ENCODE data around the gene KMT2B.

Gene KMT2B

DNA sequence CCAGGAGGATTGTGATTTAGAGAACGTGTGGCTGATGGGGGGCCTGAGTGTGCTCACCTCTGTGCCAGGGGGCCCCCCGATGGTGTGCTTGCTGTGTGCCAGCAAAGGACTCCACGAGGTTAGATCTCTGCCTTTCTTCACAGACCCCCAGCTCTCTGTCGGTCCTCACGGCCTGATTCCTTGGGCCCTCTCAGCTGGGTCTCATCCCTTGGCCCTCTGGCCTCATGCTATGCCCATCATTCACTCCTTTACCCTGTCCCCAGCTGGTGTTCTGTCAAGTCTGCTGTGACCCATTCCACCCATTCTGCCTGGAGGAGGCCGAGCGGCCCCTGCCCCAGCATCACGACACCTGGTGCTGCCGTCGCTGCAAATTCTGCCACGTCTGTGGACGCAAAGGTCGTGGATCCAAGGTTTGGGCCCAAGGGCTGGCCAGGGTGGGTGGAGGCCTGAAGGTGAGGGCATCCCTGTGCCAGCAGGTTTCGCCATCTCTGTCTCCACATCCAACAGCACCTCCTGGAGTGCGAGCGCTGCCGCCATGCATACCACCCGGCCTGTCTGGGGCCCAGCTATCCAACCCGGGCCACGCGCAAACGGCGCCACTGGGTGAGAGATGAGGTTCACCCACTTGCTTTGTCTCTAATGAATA is 7.5 kb downstream of the KMT2B start:
- no peak for DNase-seq (ENCODE audit: low spot score)

DNA sequence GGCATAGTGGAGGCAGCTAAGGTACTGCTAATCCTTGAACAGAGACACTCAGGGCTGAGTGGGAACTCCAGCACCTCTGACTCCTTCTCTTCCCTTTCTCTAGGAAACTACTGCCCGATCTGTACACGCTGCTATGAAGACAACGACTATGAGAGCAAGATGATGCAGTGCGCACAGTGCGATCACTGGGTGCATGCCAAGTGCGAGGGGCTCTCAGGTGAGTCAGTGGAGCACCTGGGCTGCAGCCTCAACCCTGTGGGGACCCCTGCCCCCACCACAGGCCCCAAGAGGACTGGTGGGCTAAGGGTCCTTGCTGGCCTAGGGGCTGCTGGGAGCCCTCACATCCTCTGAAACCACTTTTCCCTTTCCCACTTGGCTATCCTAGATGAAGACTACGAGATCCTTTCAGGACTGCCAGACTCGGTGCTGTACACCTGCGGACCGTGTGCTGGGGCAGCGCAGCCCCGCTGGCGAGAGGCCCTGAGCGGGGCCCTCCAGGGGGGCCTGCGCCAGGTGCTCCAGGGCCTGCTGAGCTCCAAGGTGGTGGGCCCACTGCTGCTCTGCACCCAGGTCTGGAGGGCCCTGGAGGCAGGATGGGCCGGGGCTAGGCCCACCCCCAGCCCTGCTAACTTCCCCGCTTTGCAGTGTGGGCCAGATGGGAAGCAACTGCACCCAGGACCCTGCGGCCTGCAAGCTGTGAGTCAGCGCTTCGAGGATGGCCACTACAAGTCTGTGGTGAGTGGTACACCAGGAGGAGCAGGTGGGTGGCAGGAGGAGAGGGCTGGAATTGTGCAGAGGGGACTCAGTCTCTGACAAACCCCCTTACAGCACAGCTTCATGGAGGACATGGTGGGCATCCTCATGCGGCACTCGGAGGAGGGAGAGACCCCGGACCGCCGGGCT is 9.5 kb downstream of the KMT2B start:
- DNase-seq (ENCODE audit: low spot score), result no peak

DNA sequence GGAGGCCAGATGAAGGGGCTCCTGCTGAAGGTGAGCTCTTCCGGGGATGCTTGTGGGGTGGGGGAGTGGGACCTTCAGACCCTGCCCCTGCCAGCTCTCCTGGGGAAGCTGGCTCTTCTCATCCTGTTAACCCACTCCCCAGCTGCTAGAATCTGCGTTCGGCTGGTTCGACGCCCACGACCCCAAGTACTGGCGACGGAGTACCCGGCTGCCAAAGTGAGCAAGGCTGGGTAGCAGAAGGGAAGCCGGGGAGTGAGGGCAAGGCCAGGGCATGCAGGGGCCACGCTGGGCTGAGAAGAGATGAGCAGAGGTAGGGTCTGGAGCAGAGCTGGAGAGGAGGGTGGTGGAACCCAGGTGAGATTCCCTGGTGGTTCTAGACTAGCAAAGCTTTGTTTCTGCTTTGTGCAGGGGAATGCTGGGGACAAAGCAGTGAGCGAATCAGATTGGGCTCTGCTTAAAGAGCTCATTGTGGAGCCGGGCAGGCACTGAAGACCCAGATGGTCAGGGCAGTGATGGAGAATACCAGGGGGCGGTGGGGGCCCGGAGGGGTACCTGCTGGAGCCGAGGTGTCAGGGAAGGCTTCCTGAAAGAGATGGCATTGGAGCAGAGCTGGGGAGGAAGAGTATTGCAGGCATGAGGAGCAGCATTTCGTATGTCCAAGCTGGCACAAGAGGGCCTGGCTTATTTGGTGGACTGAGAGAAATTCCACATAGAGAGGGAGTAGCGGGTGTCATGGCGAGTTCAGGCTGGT is 10.3 kb downstream of the KMT2B start:
- no peak for DNase-seq (ENCODE audit: low spot score)

DNA sequence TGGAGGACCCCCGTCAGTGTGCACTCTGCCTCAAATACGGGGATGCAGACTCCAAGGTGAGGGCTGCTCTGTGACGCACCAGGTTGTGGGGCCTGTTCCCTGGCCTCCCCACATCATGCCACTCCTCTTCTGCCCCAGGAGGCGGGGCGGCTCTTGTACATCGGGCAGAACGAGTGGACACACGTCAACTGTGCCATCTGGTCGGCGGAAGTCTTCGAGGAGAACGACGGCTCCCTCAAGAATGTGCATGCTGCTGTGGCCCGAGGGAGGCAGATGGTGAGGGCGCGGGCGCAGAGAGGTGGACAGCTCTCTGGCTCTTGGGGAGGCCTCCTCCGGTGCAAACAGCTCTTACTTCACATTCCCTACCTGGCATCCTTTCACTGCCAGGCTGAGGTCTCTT is 11.2 kb downstream of the KMT2B start:
- no peak for DNase-seq (ENCODE audit: low spot score)

DNA sequence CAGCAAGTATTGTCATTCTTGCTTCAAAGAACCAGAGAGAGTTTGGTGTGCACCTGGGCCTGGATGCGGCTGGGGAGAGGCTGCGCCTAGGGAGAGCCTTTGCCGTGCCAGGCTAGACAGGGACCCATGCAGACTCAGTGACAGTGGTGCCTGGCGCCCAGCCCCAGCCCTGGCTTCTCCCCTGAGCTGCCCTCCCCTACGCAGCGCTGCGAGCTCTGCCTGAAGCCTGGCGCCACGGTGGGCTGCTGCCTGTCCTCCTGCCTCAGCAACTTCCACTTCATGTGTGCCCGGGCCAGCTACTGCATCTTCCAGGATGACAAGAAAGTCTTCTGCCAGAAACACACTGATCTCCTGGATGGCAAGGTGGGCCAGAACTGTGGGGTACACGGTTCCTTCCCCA is 12.0 kb downstream of the KMT2B start:
- DNase-seq (ENCODE audit: low spot score), result no peak

DNA sequence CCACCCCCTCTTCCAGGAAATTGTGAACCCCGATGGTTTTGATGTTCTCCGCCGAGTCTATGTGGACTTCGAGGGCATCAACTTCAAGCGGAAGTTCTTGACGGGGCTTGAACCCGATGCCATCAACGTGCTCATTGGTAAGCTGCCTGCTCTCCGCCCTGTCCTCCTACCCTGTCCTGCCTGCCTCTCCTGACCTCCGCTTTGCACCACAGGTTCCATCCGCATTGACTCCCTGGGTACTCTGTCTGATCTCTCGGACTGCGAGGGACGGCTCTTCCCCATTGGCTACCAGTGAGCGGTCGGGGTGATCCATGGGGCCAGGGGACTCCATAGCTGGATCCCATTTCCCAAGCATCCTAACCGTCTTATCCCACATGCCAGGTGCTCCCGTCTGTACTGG is 12.5 kb downstream of the KMT2B start:
- no peak for DNase-seq (ENCODE audit: low spot score)

DNA sequence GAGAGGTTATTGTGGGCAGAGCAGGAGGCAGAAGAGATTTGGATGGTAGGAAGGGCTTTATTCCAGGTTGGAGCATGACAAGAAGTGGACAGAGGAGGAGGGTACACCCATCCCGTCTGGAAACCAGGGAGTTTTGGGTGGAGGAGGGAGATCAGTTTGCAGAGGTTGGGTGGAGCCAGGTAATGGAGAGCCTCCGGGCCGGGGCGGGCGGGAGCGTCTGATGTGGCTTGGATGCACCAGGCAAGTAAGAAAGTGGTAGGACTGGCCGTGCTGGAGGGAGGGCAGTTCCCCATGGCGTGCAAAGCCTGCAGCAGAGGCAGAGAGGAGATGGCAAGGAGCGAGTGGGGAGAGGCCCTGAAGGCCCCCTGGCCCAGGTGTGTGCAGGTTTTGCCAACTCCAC is 13.6 kb downstream of the KMT2B start:
- DNase-seq (ENCODE audit: low spot score), result no peak

DNA sequence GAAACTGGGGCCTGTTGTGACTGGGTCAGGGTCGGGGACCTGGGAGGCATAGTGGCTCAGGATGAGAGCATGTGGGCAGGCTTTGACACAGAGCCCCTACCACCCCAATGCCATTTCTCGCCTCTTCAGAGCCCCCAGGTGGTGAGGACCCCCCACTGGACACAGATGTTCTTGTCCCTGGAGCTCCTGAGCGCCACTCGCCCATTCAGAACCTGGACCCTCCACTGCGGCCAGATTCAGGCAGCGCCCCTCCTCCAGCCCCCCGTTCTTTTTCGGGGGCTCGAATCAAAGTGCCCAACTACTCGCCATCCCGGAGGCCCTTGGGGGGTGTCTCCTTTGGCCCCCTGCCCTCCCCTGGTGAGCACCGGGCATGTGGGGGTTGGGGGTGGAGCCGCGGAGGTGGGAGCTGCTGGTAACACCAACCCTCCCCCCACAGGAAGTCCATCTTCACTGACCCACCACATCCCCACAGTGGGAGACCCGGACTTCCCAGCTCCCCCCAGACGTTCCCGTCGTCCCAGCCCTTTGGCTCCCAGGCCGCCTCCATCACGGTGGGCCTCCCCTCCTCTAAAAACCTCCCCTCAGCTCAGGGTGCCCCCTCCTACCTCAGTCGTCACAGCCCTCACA is 14.1 kb downstream of the KMT2B start:
- DNase-seq (ENCODE audit: low spot score), result no peak

DNA sequence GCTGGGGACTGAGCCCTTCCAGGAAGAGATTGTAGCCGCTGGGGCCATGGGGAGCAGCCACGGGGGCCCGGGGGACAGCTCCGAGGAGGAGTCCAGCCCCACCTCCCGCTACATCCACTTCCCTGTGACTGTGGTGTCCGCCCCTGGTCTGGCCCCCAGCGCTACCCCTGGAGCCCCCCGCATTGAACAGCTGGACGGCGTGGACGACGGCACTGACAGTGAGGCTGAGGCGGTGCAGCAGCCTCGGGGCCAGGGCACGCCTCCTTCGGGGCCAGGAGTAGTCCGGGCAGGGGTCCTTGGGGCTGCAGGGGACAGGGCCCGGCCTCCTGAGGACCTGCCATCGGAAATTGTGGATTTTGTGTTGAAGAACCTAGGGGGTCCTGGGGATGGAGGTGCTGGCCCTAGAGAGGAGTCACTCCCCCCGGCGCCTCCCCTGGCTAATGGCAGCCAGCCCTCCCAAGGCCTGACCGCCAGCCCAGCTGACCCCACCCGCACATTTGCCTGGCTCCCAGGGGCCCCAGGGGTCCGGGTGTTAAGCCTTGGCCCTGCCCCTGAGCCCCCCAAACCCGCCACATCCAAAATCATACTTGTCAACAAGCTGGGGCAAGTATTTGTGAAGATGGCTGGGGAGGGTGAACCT is 14.9 kb downstream of the KMT2B start:
- DNase-seq (ENCODE audit: low spot score), result no peak

DNA sequence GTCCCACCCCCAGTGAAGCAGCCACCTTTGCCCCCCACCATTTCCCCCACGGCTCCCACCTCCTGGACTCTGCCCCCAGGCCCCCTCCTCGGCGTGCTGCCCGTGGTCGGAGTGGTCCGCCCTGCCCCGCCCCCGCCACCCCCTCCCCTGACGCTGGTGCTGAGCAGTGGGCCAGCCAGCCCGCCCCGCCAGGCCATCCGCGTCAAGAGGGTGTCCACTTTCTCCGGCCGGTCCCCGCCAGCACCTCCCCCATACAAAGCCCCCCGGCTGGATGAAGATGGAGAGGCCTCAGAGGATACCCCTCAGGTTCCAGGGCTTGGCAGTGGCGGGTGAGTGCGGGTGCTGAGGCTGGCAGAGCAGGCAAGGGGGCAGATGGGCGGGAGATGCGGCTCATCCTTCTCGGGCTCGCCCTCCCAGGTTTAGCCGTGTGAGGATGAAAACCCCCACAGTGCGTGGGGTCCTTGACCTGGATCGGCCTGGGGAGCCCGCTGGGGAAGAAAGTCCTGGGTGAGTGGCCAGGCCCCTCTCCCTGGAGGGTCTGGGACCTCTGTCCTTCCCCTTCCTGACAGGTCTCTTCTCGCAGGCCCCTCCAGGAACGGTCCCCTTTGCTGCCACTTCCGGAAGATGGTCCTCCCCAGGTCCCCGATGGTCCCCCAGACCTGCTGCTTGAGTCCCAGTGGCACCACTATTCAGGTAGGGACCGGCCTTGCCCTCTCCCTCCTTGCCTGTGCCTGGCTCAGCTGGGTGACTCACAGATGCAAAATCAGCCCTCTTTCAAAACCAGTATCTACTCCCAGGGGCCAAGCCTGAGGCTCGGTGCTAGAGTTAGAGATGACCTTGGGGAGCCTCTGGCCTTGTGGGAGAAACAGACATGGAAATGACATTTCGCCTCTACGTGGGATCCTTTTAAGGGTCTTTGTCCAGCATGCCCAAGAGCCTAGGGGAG is 15.7 kb downstream of the KMT2B start:
- DNase-seq (ENCODE audit: low spot score), result no peak

DNA sequence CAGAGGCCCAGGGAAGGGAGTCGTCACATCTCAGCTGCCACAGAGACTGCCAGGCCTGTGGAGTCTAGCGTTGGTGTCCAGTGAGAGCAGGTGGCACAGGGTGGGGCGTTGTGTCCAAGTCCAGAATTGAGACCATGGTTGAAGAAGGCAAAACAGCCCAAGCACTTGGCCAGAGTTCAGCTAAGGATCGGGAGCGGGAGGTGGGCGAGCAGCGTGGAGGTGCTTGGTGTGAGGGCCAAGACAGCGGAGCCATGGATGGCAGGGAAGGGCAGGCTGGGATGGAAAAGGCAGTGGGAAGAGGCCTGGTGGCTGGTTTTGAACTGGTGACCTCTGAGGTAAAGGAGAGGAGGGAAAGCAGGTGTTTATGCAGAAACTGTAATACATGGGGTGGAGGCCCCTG is 16.5 kb downstream of the KMT2B start:
- DNase-seq (ENCODE audit: low spot score), result no peak

DNA sequence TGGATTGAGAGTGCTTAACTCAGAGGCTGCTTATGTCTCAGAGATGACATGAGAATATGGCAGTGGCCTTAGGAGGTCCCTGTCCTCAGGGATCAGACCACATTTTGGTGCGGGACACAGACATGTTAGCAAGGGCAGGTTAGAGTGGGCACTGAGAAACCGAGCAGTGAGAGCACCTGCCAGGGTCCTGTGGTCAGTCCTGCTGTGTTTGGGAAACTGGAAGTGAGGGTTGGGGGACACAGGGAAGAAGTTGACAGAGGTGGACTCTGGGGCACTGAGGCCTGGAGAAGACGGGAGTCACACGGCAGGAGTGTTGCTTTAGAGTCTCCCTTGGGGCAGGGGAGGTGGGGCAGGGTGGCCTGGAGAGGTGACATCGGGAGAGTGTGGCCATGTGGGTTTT is 17.1 kb downstream of the KMT2B start:
- no peak for DNase-seq (ENCODE audit: low spot score)

DNA sequence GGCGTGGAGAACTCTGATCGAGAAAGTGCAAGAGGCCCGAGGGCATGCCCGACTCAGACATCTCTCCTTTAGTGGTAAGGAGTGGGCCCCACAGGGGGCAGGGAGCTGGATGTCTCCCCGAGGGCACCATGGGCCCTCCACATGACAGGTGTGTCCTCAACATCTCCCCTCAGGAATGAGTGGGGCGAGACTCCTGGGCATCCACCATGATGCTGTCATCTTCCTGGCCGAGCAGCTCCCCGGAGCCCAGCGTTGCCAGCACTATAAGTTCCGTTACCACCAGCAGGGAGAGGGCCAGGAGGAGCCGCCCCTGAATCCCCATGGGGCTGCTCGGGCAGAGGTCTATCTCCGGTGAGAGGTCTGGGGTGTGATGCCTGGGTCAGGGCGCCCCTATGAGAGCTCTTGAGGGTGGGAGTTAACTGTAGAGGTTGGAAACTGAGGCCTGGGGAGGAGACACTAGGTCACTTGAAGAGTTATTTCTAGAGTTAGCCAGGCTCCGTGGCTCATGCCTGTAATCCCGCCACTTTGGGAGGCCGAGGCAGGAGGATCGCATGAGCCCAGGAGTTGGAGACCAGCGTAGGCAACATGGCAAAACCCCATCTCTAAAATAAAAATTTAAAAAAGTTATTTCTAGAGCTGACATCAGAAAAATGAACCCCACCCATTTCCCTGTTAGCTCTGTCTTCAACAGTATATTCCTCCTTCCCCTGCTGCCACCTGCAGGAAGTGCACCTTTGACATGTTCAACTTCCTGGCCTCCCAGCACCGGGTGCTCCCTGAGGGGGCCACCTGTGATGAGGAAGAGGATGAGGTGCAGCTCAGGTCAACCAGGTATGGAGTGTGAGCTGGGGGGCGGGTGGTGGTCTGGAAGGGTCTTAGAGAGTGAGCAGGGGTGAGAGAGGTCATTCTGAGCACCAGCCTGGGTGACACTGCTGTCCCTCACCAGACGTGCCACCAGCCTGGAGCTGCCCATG is 19.4 kb downstream of the KMT2B start:
- DNase-seq (ENCODE audit: low spot score), result no peak

DNA sequence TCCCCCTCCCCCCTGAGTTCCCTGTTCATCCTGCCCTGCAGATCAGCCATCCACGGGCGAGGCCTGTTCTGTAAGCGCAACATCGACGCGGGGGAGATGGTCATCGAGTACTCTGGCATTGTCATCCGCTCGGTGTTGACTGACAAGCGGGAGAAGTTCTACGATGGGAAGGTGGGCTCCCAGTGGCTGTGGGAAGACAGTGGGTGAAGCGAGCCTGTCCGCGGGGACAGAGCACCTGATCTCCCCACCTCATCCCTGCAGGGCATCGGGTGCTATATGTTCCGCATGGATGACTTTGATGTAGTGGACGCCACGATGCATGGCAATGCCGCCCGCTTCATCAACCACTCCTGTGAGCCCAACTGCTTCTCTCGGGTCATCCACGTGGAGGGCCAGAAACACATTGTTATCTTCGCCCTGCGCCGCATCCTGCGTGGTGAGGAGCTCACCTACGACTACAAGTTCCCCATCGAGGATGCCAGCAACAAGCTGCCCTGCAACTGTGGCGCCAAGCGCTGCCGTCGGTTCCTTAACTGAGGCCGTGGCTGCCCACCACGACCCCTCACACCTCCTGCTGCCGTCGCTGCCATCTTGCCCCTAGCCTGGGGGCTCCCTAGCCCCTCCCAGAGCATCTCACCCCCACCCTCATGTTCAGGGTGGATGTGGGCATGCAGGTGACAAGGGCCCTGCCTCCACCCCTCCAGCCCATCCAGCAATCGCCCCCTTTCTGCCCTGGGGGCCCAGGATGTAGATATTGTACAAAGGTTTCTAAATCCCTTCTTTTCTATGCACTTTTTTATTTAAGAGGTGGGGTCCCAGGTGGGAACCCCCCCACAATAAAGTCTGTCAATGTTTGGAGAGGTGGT is 20.5 kb downstream of the KMT2B start:
- DNase-seq (ENCODE audit: low spot score), result no peak

DNA sequence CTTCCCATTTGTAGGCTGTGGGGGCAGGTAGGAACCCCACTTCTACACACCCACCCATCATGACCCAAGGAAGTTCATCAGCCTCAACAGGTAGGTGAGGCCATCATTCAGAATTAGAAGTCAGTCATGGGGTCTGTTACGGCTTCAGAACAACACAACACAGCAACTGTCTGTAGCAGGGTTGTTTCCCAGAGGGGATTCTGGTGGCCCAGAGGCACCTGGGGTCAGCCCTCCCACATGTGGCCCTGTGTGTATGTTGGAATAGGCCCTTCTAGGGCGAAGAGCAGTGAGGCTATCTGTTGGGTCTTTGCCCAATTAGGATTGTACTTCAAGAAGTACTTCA is 21.1 kb downstream of the KMT2B start:
- no peak for DNase-seq (ENCODE audit: low spot score)

DNA sequence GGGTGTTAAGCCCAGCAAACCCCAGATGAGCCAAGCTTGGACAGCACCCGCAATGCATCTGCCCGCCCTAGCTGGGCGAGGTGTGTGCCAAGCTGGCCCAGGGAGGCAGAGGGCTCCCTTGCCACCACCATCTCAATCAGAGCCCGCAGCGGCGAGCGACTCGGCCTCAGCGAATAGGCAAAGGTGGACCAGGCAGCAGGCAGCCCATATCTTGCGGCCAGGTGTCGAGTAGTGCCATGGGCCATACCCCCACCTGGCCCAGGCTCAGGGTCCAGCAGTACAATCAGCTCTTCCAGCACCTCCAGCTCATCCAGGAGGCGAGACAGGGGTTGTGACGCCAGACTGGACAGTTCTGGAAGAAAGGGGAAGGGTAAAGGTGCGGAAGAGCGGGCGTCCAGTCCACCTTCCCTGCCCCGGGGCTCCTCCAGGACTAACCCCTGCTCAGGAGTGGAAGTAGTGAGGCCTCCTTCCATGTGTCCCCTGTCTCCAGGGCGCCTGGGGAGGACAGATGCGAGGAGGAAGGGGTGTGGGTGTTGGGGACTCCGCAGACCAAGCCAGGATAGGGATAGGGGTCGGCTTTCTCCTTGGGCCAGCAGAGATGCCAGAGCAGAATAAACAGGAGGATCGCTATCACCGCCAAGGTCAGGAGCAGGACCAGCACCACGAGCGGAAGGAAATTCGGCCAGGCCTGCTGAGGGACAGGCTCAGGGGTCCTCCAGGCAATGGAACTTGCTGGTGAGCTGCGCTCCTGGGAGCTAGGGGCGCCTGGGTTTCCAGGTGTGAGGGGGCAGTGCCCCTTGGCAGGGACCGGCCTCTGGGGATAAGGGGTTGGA is 21.7 kb downstream of the KMT2B start:
- DNase-seq (ENCODE audit: low spot score), result no peak

DNA sequence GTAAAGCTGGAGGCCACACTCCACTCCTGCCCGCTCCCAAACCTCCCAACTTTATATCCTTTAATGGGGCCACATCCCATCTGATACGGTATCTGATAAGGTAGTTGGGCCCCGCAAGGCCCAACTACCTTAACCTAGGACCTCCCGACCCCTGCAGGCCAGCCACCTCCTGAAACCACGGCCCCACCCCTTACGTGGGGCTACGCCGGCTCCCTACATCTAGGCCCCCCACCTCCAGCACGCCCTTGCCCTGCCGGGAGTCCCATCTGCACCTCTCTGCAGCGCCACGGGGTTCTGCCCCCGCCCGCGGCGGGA is 22.3 kb downstream of the KMT2B start:
- no peak for DNase-seq (ENCODE audit: low spot score)

Data from CD4-positive, alpha-beta T cell treated with Interleukin-6 at 100 ng/mL for 8 hours (primary cell).